A204.1 (cell line): ENCODE measurements around the gene RAD51B.
"Not testable (repeated sequence)": the region's sequence is repeated elsewhere in the genome, so short reads cannot be mapped to it uniquely, and the experiment has no call there.

Experiments used
- FAIRE-seq: peaks from 2 replicates; lab custom pipeline; 2012; peaks lifted over from hg19 to GRCh38; lab: Jason Lieb, UNC

The RAD51B gene

DNA sequence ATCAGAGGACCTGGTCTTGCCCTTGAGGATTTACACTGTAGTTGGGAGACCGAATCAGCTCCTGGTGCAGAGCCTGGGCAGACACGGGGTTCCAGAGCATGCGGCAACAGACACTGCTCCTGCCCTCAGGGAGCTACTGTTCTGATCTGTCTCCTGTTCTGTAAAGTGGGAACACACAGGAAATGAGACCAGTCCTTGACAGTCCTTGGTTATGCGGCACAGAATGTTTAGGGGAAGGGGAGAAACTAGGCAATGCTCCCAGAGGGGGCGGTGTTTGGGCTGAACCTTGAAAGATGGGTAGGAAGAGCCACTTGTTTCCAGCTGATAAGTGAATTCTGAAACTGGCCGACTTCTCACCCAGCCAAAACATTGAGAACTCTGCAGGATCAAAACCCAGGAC is 840.9 kb downstream of the RAD51B start:
- FAIRE-seq, result no peak

GRCh38 chr14:68661226-68662225 is 841.9 kb downstream of the RAD51B start:
- no peak for FAIRE-seq

DNA sequence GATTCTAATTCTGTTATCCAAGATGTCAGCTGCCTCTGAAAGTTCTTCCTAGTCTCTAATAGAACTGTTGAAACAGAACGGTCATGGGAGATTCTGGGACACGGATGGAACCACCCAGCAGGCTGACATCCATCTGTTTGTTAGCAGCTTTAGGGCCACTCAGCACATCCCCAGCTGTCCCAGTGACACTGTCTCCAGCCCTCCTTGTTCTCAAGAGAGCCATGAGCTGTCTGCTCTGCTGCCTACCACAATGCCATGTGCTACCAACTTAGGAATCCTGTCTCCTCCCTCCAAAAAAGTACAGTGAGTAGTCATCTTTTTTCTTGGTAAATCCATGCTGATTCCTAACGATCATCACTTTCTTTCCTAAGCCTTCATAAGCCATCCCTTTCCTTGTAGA is 842.8 kb downstream of the RAD51B start:
- FAIRE-seq, result no peak

GRCh38 chr14:68662826-68663225 is 843.2 kb downstream of the RAD51B start:
- not testable (repeated sequence) for FAIRE-seq

DNA sequence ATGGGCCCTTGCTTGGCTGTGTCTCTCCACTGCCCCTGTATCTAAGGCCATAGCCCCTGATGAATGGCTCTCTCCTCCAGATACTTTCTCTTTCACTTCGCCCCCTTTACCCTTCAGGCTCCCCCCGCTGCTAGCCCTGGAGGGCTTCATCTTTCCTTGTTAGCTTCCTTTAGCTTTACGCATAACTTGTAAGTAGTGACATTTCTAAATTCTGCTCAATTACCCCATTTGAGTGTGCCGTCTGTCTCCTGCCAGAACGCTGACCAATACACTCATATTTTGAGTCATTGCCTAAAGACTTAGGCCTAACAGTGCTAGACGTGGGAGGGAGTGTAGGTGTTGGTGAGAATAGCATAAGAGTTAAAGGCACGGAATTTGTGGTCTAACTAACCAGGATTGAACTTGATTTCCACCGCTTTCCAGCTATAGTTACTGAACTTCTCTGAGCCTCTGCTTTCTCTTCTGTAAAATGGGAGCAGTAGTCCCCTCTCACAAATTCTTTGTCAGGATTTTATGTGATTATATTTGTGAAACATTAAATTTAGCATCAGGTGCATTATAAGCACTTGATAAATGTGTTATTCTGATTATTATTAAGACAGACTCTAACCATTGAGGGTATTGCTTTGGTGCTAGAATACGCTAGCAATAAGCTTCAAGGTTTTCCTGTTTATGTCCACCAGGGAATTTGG is 844.0 kb downstream of the RAD51B start:
- FAIRE-seq, result no peak

GRCh38 chr14:68664225-68664681 is 844.7 kb downstream of the RAD51B start:
- FAIRE-seq, result no peak

DNA sequence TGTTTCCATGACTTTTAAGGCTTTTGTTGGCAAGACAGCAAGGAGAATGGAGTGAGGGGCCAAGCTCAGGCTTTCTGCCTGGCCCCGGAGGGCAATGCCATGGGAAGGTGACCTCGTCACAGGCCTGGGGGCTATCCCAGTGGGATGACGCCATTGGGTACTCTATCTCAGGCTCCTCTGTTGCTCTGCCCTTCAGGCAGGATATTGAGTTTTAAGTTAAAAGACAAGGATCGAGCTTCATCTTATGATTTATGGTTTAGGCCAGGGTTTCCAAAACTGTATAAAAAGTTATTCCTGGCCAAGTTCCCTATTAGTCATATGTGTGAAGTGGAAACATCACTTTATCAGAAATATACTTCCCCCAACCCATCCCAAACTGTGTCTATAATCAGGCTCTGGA is 845.6 kb downstream of the RAD51B start:
- no peak for FAIRE-seq

GRCh38 chr14:68665792-68666204 is 846.2 kb downstream of the RAD51B start:
- no peak for FAIRE-seq

DNA sequence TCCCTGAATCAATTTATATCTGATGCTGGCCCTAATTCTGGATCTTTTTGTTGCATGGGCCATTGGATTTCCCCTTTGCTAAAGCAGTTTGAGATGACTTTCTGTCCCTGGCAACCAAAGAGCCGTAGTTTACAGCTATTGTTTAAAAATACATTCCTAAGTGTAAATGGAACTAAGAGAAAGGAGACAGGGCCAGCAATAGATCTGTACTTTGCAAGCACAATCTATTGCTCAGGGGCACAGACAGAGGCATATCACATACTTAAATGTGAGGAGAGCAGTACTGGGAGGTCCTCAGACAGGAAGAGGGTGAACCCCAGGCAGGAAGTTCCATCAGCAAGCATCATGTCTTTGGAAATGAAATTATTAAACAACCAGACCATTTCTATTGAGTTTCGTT is 846.7 kb downstream of the RAD51B start:
- FAIRE-seq, result no peak

DNA sequence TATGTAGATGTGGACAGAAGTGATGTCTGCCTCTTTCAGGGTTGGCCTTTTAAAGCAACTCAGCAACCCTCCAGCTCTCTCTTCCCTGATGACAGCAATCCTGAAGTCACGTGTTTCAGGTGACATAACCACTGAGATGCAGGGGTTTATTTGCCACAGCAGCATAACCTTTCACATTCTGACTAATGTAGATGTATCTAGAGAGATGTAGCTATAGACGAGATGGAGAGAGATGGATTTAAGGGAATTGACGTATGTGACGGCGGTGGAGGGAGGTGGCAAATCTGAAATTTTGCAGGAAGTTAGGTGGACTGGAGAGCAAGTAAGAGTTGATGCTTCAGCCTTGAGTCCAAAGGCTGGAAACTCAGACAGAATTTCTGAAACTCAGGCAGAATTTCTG is 847.3 kb downstream of the RAD51B start:
- FAIRE-seq, result no peak

DNA sequence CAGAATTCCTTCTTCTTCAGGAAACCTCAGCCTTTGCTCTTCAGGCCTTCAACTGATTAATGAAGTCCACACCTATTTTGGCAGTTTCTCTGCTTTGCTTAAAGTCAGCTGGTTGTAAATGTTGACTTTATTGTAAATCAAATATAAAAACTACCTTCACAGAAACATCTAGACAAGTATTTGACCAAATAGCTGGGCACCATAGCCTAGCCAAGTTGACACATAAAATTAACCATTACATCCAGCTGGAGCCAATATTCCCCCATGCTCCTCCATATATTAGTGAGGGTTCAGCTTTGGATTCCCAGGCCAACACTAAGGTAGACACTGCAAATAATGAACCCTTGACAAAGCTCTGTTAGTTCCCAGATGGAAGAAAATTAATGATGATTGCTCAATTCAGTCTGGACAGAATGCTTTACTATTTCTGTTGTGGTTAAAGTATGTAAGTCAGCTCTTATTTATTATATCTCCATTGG is 847.8 kb downstream of the RAD51B start:
- FAIRE-seq, result no peak

- FAIRE-seq, result no peak
These were observed 848.4 kb downstream of the RAD51B start for GRCh38 chr14:68668028-68668427.

DNA sequence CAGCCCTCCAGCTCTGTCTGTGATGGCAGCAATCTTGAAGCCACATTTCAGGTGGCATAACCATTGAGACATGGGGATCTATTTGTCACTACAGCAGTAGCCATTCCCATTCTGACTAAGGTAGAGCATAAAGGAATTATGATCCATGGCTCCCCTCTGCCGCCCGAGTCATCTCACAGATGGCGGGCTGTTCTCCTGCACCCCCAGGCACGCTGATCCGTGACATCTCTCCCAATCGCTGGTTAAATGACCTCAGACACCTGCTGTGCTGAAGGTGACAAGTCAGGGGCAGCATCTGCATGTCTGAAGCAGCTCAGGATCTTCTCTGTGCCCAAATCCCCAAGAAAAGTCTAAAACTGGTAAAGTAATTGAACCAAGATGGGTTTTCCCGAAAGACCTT is 849.0 kb downstream of the RAD51B start:
- FAIRE-seq, result no peak

DNA sequence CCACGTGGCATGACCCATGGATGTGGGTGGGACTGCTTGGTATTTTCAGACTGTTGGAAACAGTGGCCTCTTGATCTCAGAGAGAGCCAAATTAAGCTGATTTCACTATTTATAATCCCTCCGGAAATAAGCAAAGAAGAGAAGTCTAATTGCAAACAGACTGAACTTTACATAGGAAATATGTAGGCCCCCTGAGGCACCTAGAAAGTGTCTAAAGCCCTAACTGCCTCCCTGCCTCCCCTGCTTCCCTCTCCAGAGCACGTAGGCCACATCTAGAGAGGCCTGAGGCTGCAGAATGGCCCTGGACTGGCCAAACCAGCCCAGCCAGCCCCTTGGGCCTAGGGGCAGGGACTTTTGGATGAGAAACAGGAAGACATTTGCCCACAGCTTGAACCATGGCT is 849.5 kb downstream of the RAD51B start:
- FAIRE-seq, result no peak

GRCh38 chr14:68669603-68670358 is 850.2 kb downstream of the RAD51B start:
- no peak for FAIRE-seq

DNA sequence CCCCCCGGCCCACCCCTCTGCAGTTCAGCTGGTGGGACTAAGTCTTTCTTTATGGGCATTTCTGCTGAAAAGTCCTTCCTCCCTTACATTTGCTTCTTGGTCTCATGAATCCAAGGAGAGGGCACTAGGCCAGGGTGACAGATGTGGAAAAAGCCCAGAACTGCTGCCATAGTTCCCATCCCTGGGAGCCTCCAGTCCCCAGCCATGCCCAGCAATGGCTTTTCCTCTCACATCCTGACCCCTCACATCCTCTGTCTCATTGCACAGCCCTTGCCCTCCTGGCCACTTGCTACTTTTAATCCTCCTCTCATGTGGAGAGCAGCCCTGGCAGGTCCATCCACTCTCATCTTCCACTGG is 850.8 kb downstream of the RAD51B start:
- FAIRE-seq, result no peak

DNA sequence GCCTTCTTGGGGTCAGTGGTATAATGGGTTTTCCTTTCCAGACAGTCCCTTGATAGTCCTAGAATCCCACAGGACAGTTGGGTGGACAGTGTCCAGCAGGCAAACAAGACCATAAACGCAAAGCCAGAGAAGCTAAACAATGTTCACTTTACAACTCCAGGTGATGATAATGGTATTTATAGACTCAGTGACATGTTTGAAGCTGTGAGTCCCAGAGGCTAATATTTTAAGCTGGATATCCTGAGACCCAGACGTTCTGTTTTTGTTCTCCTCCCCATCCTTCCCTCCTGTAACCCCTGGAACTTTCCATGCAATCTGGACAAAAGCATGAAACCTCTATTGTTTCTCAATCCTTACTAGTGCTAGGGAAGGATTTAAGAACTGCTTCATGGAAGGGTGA is 852.3 kb downstream of the RAD51B start:
- no peak for FAIRE-seq

GRCh38 chr14:68672609-68673285 is 853.2 kb downstream of the RAD51B start:
- FAIRE-seq, result no peak

DNA sequence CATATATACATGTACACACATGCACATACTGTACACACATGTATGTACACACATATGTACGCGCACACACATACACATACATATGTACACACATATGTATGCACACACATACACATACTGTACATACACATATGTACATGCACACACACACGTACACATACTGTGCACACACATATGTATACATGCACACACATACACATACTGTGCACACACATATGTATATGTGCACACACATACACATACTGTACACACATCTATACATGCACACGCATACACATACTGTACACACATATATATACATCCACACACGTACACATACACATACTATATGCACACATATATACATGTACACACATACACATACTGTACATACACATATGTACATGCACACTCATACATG is 853.9 kb downstream of the RAD51B start:
- FAIRE-seq, result no peak

GRCh38 chr14:68674538-68675232 is 855.1 kb downstream of the RAD51B start:
- no peak for FAIRE-seq

GRCh38 chr14:68675233-68675577 is 855.6 kb downstream of the RAD51B start:
- no peak for FAIRE-seq
